Ovary (tissue), 9 donors: ENCODE data around the gene RAB2B. TPM values are rescaled to one million over a fixed set of nuclear protein-coding genes. Genes with fewer than 3 reads are reported as not detected.

Source experiments
- DNase-seq, 5 donors: peaks; one replicate each; pipeline ENCODE4 v3.0.0-alpha.2; 2019 to 2020
- H3K27ac ChIP-seq, 2 donors: fragments of 200-600 bp; one replicate each; pipeline versions ENCODE4 v1.5.1 to v1.8.0; 2019 to 2022
- H3K27me3 ChIP-seq: fragments of 200-600 bp; one replicate; pipeline ENCODE4 v1.8.0; 2022
- H3K36me3 ChIP-seq: fragments of 200-600 bp; sonication (generic); one replicate; pipeline ENCODE4 v1.5.1; 2019
- H3K4me1 ChIP-seq: one replicate; pipeline ENCODE4 v1.8.1; 2013; ENCODE audit warnings: mild to moderate bottlenecking, moderate library complexity; ENCODE audit not compliant: insufficient read depth
- H3K4me3 ChIP-seq: fragments of 200-600 bp; sonication (generic); one replicate; pipeline ENCODE4 v1.5.1; 2017
- H3K9me3 ChIP-seq, 2 donors: fragments of 200-600 bp in 1 of 2; sonication (generic) in 1 of 2; one replicate each; pipeline versions ENCODE4 v1.5.1 to v1.8.1; 2013 to 2019; ENCODE audit warnings: mild to moderate bottlenecking in 1 of 2, moderate library complexity in 1 of 2
- EP300 ChIP-seq: sonication (generic); formaldehyde crosslinking; IDR thresholded peaks from one replicate; pipeline ENCODE4 v1.6.1; 2017; ENCODE audit warnings: antibody characterized with exemption
- POLR2A ChIP-seq: fragments of 450-650 bp; IDR thresholded peaks from one replicate; pipeline ENCODE4 v1.6.1; 2017; ENCODE audit warnings: antibody characterized with exemption, mild to moderate bottlenecking, moderate library complexity
- WGBS, 3 donors: extraction: QIAGEN DNeasy Blood & Tissue Kit in 1 of 3; methylation state at CpG; one replicate each; pipeline versions ENCODE4 v1.1.5 to v1.1.7; 2013 to 2017; 5-methylcytosine and 5-hydroxymethylcytosine counted together
- intact Hi-C, 4 donors: fragments of 100-400 bp; cut with DNase I; formaldehyde crosslinking; loops; one replicate each; pipeline versions ENCODE4 v1.11.0 to v1.15.1; 2022 to 2023
- polyA plus RNA-seq, 2 donors: library from polyadenylated mRNA; stranded (reverse); fragments of 200-250 nt in 1 of 2; fragments of 350-450 nt in 1 of 2; fragmentation: Illumina TruSeq in 1 of 2; extraction: RNeasy Lipid Tissue Mini Kit (QIAGEN cat#74804) in 1 of 2; gene quantifications; one replicate each; pipeline ENCODE4 v1.2.3, GENCODE V29; 2013 to 2014
- total RNA-seq, 7 donors: library from RNA; depleted of rRNA in 2 of 7; stranded (reverse); fragments of >200 nt in 2 of 7; fragmentation: NEBNext Ultra II Directional in 3 of 7; extraction: Animal tissue kit (Norgen Biotek cat#: 25700) in 3 of 7; gene quantifications; one replicate each; pipeline versions ENCODE4 v1.1.0 to v1.2.4, GENCODE V29; 2016 to 2023
- TF ChIP-seq, protein P1 (sequence below), 3 donors: fragments of 450-650 bp in 2 of 3; fragments of 200-600 bp in 1 of 3; IDR thresholded peaks; one replicate each; pipeline versions ENCODE4 v1.5.1 to v1.8.0; 2016 to 2022; ENCODE audit warnings: antibody characterized with exemption in 3 of 3, mild to moderate bottlenecking in 1 of 3
- donor health status: DM: no; HTN: no; CAD: no; lungs with moderate emphysema.
- donor health status: DM: no; HTN: no; CAD: no.
- donor health status: Bipolar disorder and iron deficiency.
- donor health status: DM: yes; HTN: yes; CAD: no.
- donor health status: DM: no; HTN: no; CAD: no.
- donor health status: DM: yes; HTN: yes; CAD: no.

Gene RAB2B
- total and polyA plus RNA-seq, 9 donors = 15.8 to 53.7 (median 25.0) TPM

DNA sequence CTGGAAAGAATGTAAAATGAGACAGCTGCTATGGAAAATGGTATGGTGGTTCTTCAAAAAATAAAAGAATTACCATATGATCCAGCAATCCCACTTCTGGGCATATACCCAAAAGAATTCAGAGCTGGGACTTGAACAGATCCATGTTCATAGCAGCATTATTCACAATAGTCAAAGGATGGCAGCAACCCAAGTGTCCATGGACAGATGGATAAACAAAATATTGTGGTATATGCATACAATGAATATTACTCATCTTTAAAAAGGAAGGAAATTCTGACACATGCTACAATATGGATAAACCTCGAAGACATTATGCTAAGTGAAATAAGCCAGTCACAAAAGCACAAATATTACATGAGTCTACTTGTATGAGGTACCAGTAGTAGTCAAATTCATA lies 9.1 kb downstream of the RAB2B start:
- H3K27ac ChIP-seq = no peak overlapping the region
- no peaks in the 10 kb centered on the region for H3K27me3 ChIP-seq
- WGBS, 3 donors = 78 to 90% (median 83%) methylated on average over 1 of the region's 1 CpG
- TF ChIP-seq POLR2A (no peak), EP300 (no peak)
- TF ChIP-seq, protein P1, sequence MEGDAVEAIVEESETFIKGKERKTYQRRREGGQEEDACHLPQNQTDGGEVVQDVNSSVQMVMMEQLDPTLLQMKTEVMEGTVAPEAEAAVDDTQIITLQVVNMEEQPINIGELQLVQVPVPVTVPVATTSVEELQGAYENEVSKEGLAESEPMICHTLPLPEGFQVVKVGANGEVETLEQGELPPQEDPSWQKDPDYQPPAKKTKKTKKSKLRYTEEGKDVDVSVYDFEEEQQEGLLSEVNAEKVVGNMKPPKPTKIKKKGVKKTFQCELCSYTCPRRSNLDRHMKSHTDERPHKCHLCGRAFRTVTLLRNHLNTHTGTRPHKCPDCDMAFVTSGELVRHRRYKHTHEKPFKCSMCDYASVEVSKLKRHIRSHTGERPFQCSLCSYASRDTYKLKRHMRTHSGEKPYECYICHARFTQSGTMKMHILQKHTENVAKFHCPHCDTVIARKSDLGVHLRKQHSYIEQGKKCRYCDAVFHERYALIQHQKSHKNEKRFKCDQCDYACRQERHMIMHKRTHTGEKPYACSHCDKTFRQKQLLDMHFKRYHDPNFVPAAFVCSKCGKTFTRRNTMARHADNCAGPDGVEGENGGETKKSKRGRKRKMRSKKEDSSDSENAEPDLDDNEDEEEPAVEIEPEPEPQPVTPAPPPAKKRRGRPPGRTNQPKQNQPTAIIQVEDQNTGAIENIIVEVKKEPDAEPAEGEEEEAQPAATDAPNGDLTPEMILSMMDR (IDR thresholded peaks at IDR 0.05) = no peak
- no peaks in the 10 kb centered on the region for H3K4me1 ChIP-seq
- H3K4me3 ChIP-seq = no peak overlapping the region
- H3K36me3 ChIP-seq = no peaks in the 10 kb centered on the region
- DNase-seq = no peak
- H3K9me3 ChIP-seq = no peaks in the 10 kb centered on the region
- intact Hi-C loops = no loop called here

DNA sequence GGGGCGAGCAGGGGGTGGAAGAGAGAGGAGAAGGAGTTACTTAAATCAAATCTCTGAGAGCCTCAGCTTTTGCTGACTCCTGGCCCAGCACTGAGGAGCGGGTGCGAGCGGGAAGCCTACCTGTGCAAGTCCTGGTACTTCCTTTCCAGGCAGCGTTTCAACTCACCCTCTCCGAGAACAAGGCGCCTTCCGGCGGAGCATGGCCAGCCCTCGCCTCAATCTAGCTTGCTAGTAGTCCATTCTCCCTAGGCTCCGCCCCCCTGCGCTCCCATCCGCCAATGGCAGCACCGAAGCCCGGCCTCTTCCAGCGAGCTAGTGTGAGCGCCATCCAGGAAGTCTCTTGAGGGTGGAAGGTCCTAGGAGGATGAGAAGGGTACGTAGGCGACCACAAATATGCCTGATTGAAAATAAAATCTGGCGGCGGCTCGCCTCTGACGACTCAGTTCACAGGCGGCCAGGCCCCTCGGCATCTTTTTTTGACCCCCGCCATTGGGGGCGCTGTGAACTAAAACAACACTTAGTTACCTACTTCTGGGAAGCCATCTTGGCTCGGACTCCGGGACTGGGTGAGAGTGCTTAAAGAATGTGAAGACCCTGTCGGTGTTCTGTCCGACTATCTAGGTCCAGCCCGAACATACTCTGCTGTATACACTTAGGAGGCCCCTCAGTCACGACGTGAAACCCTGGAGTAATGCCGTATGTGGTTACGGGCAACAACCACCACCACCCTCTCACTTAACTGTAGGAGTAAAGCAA lies 20.7 kb downstream of the RAB2B start, which contains the start of gene CHD8:
CHD8 (minus strand) TSS at position 212 of the 756 bp plus-strand sequence. CDS start 24,480 bp downstream, outside the sequence.
- DNase-seq = peak; percentile 98 to 99 (median 99)
- peak within 1 kb of the TSS; percentile 91 for H3K4me3 ChIP-seq
- H3K36me3 ChIP-seq = no peaks in the 10 kb centered on the region
- peaks cover 4% of the 10 kb centered on the region for H3K4me1 ChIP-seq
- H3K27ac ChIP-seq = peak within 1 kb of the TSS; percentile 65 to 93
- no peaks in the 10 kb centered on the region for H3K9me3 ChIP-seq
- TF ChIP-seq EP300 (no peak), POLR2A (peak; percentile 47)
- TF ChIP-seq, protein P1 (IDR thresholded peaks at IDR 0.05) = peak; percentile 37 to 71 (median 56)
- intact Hi-C loops = loop anchor here in 1 of 4 donors (2.0 to 10.0 kb wide), 2 partner anchors 21 to 99 kb away; partner anchors contain the start of genes RAB2B and TOX4
- WGBS, 3 donors = 0 to 1% (median 0%) methylated on average over 36 of the region's 36 CpGs
- H3K27me3 ChIP-seq = no peaks in the 10 kb centered on the region

DNA sequence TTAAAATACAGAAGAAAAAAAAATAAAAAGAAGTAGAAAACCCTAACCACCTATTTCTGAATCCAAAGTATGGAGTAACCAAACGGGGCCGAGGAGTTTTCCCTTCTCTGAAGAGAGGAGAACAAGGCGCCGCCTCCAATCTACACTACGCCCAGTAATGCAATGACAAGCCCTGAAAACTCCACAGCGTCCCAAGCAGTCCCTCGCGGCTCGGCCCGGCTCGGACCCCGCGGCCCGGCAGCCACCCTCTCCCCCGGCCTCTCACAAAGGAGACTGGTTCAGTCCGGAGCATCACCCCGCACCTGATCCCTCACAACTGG lies 21.2 kb downstream of the RAB2B start:
- DNase-seq = no peak
- Histone ChIP-seq H3K36me3 (no peaks in the 10 kb centered on the region), H3K27ac (peak overlapping the region in 1 of 2 donors; percentile 93), H3K4me1 (peaks cover 4% of the 10 kb centered on the region), H3K27me3 (no peaks in the 10 kb centered on the region), H3K4me3 (peak overlapping the region; percentile 91), H3K9me3 (no peaks in the 10 kb centered on the region)
- TF ChIP-seq, protein P1 (IDR thresholded peaks at IDR 0.05) = no peak
- no peak for TF ChIP-seq EP300
- TF ChIP-seq POLR2A = no peak
- 0 to 1% (median 0%) methylated on average over 17 of the region's 17 CpGs for WGBS, 3 donors
- intact Hi-C loops = loop anchor here in 1 of 4 donors (10.0 kb wide), 1 partner anchor 99 kb away; no protein-coding TSS in a partner anchor

DNA sequence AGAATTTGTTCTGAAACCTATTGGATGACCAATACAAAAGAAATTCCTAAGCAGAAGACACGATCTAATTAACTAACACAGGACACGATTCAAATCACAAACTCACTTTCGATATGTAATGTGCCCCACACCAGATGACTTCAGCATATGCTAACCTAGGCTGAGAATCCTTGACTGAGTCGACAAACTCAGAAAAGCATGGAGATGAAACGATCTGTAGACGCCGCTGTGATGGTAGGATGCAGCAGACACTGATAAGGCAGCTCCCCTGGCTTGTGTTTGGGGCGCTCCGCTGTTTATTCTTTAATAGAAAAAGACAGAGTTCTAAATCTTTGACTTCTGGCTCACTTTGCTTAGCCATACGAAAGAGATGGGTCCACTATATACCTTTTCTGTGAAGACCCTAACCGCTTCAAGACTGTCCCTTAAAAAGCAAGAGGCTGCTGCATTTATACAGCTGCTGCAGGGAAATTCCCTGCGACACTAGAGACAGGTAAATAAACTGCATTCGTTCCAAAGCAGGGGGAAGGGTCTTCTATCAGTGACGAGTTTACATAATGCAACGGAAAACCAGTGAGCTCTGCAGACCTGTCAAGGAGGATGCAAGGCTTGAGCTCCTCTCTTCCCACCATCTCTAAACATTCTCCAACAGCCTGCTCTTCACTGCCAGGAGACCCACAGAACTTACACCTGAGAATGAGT lies 21.8 kb downstream of the RAB2B start:
- Histone ChIP-seq H3K4me1 (peaks cover 4% of the 10 kb centered on the region), H3K27me3 (no peaks in the 10 kb centered on the region), H3K9me3 (no peaks in the 10 kb centered on the region), H3K36me3 (no peaks in the 10 kb centered on the region), H3K27ac (no peak overlapping the region), H3K4me3 (peak overlapping the region; percentile 91)
- 12 to 20% (median 15%) methylated on average over 15 of the region's 15 CpGs for WGBS, 3 donors
- no peak for TF ChIP-seq POLR2A
- TF ChIP-seq, protein P1 (IDR thresholded peaks at IDR 0.05) = no peak
- TF ChIP-seq EP300 = no peak
- no peak for DNase-seq
- intact Hi-C loops = loop anchor here in 1 of 4 donors (10.0 kb wide), 1 partner anchor 100 kb away; no protein-coding TSS in a partner anchor
